ENCODE data around the gene ZC3H15.

DNA sequence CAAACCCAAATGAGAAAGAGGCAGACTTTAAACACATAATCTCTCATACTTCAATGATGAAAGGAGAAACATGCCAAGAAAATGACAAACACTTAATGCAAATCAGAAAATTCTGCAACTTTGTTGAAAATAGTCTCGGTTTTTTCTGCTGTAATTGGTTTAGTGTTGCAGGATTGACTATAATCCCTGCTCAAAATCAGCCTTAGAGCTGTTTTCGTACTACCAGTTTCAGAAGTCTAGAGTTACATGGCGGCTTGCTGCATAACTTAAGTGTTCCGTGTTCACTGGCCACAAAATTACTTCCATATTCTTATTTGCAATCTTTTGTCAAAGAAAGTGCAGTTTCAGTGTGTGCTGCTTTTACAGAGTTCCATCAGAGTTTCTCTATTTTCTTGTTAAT is 54.9 kb downstream of the ZC3H15 start:
- no peak for TF ChIP-seq CTCF (IDR thresholded peaks at IDR 0.05; ENCODE audit: control extremely low read depth in 1 of 3, insufficient read depth in 1 of 3, low read depth in 1 of 3, low read length in 3 of 3)
- TF ChIP-seq RFX5 (IDR thresholded peaks at IDR 0.05; ENCODE audit: borderline replicate concordance, low read depth, low read length) = no peak
- TF ChIP-seq GABPA (IDR thresholded peaks at IDR 0.05; ENCODE audit: borderline replicate concordance, insufficient read depth, low read length) = no peak
- no peak for TF ChIP-seq RAD21 (IDR thresholded peaks at IDR 0.05 in 1 of 2, conservative IDR thresholded peaks at IDR 0.05 in 1 of 2; ENCODE audit: low read depth in 2 of 2, low read length in 2 of 2)

All from H1 (cell line).